Fibroblast of the conjunctiva (primary cell): ENCODE data around the gene KCTD6.
"Not testable (repeated sequence)": the region's sequence is repeated elsewhere in the genome, so short reads cannot be mapped to it uniquely, and the experiment has no call there.

Source experiments
- DNase-seq: peaks from one replicate; pipeline ENCODE4 v3.0.0-alpha.2; 2010; ENCODE audit warnings: low read depth

Gene KCTD6

DNA sequence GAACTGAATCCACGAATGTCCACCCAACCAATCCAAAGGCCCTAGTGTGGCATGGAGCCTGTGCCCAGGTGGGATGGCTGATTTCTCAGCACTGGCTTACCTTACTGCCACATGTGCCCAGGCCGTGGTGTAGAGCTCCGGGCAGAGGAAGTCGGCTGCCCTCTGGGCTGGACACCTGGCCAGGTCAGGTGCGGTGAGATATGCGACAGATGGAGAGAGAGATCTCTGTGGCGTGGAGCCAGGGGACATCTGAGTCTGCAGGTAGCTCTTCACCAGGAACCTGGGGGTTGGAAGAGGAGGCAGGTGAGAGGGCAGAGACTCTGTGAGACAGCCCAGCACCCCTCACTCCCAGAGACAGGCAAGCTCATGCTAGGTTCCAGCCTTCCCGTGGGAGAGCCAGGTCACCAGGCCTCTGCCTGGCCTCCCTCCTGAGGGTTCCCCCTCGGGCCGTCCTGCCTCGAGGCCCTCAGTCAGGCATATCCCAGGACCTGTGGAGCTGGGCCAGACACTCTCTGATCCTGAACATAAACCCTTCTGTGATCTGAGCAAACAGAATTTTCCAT is 32.5 kb downstream of the KCTD6 start:
- no peak for DNase-seq

DNA sequence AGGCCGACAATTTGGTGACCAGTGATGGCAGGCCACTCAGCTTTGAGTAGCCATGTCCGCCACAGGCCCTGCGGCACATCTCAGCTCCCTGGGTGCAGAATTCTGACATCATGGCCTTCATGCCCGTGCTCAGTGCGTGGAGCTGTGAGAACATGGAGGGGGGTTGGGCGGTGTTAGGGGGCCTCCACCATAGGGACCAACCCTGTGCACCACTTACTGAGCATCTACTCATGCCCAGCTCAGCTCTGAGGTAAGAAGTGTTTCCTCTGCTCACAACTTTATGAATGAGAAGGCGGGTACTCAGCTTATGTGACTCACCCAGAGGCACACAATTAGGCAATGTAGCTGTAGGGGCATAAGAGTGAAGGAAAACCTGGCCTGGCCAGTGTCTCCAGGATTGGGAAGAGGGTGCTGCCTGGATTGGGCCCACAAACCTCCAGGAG is 34.6 kb downstream of the KCTD6 start:
- peak; percentile 79 for DNase-seq

DNA sequence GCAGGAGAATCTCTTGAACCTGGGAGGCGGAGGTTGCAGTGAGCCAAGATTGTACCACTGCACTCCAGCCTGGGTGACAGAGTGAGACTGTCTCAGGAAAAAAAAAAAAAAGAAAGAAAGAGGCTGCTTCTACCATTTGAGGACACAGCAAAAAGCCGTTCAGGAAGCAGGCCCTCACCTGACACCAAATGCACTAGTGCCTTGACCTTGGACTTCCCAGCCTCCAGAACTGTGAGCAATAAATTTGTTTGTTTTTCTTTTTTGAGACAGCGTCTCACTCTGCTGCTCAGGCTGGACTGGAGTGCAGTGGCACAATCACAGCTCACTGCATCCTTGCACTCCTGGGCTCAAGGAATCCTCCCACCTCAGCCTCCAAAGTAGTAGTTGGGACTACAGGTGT is 35.5 kb downstream of the KCTD6 start:
- not testable (repeated sequence) for DNase-seq

- no peak for DNase-seq
These were observed 36.7 kb downstream of the KCTD6 start for GRCh38 chr3:58528629-58529028.

DNA sequence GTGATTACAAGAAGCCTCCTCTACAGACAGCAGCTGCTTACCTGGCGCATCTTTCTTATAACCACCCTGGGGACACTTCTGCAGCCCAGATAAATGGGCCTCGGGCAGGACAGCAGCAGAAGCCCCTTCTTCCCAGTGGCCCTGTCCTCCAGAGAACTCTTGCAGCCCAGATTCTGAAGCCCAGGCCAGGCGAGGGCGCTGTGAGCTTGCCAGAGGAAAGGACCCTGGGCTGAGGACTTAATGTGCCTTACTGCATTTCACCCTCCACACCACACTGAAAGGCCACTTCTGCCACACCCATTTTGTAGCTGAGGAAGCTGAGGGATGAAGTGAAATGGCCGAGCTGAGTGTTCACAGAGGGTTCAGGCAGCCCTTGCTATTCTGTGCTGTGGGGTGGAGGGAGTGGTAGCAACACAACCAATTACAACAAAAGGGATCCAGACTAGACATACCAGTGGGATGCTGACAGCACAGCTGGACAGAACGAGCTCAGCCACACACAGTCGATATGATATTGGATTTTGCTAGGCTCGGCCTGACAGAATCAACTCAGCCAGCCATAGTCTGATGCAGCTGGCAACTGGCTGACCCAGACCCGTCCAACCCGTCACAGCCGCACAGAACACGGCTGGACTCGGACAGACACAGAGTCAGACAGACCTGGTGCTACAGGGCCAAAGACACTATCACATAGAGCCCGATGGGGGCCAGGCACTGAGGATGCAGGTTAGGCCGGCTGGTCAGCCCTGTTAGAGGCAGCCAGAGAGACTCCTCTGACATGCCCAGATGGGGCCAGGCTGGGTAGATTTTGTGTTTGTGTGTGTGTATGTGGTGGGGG is 37.8 kb downstream of the KCTD6 start:
- DNase-seq, result no peak

GRCh38 chr3:58530354-58530865 is 38.5 kb downstream of the KCTD6 start:
- DNase-seq, result no peak

- no peak for DNase-seq
These were observed 39.7 kb downstream of the KCTD6 start for GRCh38 chr3:58531555-58531954.

- no peak for DNase-seq
These were observed 40.1 kb downstream of the KCTD6 start for GRCh38 chr3:58531956-58532355.

DNA sequence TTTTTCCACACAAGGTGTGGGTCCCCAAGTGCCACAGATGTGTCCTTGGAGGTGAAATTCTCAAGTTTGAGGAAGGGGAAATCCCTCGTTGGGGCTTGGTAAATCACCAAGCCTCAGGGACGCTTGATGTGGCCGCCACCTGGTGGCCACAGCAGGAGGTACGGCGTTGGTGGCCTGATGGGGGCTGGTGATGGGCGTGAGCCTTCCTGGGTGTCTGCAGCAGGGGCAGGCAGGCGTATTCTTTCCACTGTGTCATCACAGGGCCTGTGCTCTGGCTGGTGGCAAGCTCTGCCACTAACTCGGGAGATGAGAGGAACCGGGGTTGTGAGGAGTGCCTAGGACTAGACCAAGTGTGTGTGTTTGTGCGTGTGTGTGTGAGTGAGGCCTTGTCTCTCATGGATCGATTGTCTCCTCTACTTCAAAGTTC is 40.9 kb downstream of the KCTD6 start:
- DNase-seq, result peak; percentile 51

GRCh38 chr3:58534592-58535494 is 42.9 kb downstream of the KCTD6 start:
- DNase-seq, result no peak

DNA sequence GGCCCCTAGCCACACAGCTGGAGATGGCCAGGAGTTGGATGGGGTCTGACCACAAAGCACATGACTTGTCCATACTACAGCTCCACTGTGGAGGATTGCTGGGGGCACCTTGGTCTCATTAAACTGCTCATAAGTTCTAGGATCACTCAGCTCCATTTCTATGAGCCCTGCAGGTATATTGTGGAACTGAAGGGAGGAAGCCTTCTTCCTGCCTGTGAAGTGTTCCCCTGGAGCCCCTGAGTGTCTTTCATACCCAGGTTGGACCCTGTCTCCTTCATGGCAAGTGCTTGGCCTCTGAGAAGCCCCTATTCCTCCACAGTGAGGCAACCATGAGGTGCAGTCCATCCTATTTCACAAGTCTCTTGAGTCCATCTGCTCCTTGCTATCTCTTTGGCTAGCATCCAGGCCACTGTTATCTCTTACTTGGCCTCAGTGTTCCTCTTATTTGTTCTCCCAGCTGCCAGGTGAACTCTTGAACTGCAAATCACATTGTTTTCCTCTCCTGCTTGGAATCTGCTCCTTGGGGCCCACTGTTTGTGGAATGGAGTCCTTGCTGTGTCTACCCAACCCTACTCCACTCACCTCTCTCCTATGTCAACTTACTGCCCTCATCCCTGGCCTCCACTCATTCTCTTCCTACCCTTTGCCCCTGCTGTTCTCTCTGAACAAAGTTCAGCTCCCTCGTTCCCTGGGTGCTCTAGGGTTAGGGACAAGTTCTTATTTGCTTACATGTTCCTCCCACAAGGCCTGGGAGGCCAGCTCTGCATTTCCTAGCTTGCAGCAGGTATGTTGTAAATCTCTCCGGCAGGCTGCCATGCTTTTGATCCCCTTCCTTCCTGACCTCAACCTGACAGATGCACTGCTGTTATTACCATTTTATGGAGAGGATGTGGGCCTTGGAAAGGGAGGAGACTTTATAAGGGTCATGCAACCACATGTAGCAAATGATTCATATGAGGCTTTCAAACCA is 43.9 kb downstream of the KCTD6 start:
- no peak for DNase-seq

- DNase-seq, result peak; percentile 57
These were observed 44.9 kb downstream of the KCTD6 start, which contains the start of gene ACOX2 for GRCh38 chr3:58536501-58537411. ACOX2 (minus strand) TSS chr3:58537190; CDS start chr3:58535106, 2,084 bp downstream.

GRCh38 chr3:58537412-58538301 is 45.8 kb downstream of the KCTD6 start:
- DNase-seq, result no peak

GRCh38 chr3:58539626-58540025 is 47.7 kb downstream of the KCTD6 start:
- DNase-seq, result no peak

- no peak for DNase-seq
These were observed 48.4 kb downstream of the KCTD6 start for GRCh38 chr3:58540176-58540858.

- no peak for DNase-seq
These were observed 52.6 kb downstream of the KCTD6 start for GRCh38 chr3:58544541-58544940.

- DNase-seq, result no peak
These were observed 59.8 kb downstream of the KCTD6 start for GRCh38 chr3:58551636-58552180.
